GM19467 (cell line): Measurements from ENCODE around the gene CCDC171.
"Not testable (repeated sequence)": the region's sequence is repeated elsewhere in the genome, so short reads cannot be mapped to it uniquely, and the experiment has no call there.

ENCODE experiments used
- ATAC-seq: cut with Tn5 transposase; IDR thresholded peaks from one replicate; pipeline ENCODE4 v1.9.1; 2021; ENCODE audit warnings: mild to moderate bottlenecking, moderate library complexity; ENCODE audit not compliant: unreplicated experiment

CCDC171 gene

DNA sequence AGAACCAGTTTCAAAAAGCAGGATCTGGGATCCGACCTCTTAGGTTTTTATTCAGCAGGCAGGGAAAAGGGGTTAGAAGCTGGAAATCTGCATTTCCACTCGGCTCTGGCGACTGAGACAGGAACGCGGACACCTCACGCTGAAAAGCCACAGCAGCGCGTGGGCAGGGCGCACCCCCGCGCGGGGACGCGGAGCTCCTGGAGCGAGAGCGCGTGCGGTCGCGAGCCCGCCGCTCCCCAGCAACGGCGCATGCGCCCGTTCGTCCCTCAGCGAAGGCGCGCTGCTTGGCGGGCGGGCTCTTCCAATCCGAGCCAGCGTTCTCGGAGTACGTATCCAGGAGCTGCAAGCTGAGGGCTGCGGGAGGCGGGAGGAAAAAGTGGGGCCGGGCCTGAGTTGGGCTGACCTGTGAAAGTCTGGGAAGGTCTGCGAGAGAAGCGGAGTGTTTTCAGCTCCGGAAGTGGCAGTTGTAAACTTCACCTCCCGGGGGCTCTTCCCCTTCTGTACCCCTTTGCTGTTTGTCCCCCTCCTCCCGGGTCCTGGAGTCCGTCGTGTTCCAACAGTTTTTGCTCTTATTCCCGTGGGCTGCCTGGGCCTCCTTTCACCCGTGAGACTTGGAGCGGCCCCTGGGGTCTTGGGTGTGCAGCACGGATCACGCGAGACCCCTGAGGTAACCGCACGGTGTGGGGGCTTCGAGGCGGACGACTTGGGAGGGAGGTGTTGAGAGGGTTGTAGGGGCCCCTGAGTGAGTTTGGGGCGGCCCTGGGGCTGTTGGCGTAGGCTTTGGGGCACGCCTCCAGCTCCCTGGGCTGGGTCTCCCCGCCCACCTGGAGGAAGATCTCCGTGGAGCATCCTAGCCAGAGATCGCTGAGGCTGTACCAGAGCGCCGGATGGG is at the start of gene CCDC171:
Gene CCDC171, plus strand, starts transcription at position 408 of the 892 bp plus-strand sequence. CDS start 11,046 bp downstream, outside the sequence.
- peak; percentile 69 for ATAC-seq

DNA sequence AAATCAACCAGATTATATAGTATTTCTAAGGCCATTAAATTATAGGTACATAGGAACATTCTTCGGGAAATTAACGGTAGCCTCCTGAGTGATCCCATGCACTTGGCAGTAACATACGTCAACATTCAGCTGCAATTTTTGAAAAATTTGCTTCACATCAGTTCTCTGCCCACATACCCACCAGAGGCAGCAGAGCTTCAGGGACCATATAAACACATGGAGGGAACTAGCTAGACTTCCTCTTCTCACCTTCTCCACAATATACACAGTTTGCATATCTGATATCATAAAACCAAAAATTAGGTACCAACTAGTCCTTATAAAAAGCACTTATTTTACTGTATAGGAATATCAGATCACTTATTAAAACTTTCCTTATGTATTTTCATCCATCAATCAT is 46.9 kb upstream of the CCDC171 start:
- ATAC-seq = no peak

GRCh38 chr9:15509931-15510788 is 42.7 kb upstream of the CCDC171 start:
- ATAC-seq = peak; percentile 30

DNA sequence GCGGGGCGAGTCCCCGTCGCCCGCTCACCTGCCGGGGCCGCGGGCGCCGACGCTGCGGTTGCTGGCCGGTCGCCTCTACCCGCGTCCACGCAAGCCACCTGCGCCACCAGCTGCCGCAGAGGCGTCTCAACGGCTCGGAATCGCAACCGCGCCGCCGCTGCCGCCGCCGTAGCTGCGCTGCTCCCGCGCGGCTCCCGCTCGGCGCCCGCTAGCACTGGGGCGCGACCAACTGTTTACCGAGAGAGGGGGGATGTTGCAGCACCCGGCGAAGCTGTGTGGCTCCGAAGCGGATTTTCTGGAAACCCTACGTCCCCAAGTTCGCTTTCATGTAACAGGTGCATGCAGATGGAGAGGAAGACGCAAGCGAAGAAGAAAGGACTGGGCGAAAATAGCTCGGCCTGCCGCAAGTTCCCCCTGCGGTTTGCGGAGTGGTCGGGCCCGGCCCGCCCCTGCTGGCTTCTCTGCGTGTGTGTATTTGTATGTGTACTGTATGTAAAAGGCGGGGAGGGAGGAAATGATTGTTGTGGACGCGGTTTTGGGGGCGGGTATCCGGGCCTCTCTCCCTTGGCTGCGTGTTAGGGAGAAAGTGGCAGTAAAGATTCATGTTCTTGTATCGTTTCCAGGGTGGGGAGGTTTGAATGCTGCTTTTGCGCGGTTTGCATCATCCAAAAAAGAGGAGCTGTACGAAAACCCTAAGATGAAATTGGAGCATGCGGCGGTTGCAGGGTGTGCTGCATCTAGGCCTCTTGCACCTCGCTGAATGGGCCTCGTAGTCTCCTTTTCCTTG is 41.9 kb upstream of the CCDC171 start, which contains the start of gene PSIP1:
Gene PSIP1, minus strand, starts transcription at position 182 of the 787 bp plus-strand sequence. CDS start 782 bp downstream, outside the sequence.
- ATAC-seq = peak; percentile 80

GRCh38 chr9:15512204-15512603 is 40.6 kb upstream of the CCDC171 start:
- no peak for ATAC-seq

DNA sequence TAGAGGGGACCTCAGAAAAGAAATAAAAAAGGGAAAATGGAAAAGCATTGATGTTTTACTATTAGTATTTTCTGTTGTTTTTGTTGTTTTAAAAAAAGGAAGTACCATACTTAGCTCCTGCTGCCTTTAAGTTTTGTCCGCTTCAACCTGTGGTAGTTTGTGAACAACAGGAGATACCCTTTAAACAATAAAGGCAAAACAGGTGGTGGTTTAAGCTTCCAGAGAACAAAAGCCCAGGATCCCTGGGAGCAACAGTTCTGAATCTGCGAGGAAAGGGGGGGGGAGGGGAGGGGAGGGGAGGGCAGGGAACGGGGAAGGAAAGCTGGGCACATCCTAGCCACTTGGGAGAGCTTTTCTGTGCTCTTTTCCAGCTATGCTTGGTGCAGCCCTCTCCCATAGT is 40.0 kb upstream of the CCDC171 start:
- ATAC-seq = no peak

DNA sequence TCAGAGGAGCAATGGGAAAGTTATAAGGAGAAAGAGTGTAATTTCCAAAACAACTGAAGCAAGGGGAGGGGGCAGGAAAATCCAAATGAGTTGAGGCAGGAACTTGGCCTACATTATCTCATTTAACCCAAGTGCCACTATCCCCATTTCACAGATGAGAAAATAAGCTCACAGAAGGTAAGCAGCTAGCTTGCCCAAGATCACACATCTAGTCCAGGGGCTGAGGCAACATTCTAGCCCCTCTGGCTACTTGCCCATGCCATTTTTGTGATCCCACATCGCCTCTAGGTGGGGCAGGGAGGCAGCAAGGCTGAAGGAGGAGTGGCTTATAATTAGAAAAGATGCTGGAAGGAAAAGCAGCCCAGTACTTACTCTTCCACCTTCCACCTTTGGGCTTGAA is 39.5 kb upstream of the CCDC171 start:
- ATAC-seq = no peak

GRCh38 chr9:15519831-15520230 is 33.0 kb upstream of the CCDC171 start:
- no peak for ATAC-seq

DNA sequence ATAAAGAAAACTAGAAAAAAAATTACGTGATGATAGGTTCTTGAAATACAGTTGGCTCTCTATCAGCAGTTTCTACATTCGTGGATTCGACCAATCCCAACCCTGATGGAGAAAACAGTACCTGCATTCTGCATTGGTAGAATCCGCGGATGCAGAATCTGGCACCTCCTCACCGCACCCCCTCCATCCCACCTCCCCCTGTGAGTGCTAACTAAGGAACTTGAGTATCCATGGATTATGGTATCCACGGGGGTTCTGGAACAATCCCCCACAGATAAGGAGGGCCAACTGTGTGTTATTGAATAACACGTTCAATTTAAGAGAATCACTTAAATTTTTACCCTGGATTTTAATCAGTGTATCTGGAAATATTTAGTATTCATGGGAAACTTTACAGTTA is 31.6 kb upstream of the CCDC171 start:
- no peak for ATAC-seq

- ATAC-seq = no peak
Observed at GRCh38 chr9:15522130-15522755, 30.6 kb upstream of the CCDC171 start.

- ATAC-seq = no peak
Observed at GRCh38 chr9:15524845-15525455, 27.9 kb upstream of the CCDC171 start.

DNA sequence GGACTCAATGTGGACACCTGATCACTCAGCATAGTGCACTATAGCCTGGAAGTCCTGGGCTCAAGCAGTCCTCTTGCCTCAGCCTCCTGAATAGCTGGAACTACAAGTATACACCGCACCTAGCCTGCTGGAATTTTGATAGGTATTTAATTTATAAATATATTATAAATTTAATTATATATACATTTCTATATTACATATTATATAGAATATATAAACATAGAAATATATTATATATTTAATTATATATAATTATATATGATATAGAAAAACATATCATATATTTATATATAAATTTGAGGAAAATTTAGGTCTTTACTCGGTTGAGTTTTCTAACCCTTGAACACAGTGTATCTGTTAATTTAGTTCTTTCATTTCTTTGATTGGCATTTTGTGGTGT is 26.9 kb upstream of the CCDC171 start:
- no peak for ATAC-seq

GRCh38 chr9:15527035-15527434 is 25.8 kb upstream of the CCDC171 start:
- not testable (repeated sequence) for ATAC-seq

- ATAC-seq = peak; percentile 79
Observed at GRCh38 chr9:15529566-15530324, 23.1 kb upstream of the CCDC171 start.

DNA sequence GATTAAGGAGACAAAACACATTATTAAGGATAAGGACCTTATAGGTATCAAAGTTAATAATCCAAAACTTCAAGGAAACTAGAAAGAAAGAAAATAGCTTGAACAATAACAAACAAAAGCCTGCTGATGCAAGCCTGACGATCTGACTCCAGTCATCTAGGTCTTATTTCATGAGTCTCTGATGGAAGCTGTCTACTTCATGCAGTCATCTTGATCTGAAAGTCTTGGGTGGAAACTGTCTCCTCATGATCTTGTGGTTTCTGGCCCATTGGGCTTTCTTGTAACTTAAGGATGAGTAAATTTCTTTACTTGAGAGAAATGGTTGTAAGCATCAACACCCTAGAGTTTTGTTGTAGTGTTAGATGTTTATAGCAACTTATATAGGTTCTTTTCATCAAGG is 21.5 kb upstream of the CCDC171 start:
- ATAC-seq = peak; percentile 29

DNA sequence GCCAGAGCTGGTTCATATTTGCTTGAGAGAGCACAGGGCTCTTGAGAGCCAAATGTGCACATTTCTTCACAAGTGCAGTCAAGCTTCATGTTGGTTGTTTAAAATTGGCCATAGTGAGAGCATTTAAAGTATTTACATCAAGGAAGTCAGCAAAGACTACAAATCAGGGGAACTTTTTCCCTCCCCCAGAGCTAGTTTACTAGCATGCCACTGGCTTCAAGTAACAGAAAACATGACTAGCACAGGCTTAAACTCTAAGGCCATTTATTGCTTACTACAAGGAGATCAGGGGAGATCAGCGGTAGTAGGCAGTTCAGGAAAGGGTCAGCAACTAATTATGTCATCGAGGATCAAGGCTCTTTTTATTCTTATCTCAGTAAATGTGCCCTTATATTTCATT is 11.0 kb upstream of the CCDC171 start:
- no peak for ATAC-seq

DNA sequence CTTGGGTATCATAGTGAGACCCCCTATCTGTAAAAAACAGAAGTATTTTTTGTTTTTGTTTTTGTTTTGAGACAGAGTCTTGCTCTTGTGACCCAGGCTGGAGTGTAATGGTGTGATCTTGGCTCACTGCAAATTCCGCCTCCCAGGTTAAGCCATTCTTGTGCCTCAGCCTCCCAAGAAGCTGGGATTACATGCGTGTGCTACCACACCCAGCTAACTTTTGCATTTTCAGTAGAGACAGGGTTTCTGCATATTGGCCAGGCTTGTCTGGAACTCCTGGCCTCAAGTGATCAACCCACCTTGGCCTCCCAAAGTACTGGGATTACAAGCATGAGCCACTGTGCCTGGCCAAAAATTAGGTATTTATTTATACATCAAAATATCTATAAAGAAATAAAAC is 10.2 kb upstream of the CCDC171 start:
- ATAC-seq = no peak

DNA sequence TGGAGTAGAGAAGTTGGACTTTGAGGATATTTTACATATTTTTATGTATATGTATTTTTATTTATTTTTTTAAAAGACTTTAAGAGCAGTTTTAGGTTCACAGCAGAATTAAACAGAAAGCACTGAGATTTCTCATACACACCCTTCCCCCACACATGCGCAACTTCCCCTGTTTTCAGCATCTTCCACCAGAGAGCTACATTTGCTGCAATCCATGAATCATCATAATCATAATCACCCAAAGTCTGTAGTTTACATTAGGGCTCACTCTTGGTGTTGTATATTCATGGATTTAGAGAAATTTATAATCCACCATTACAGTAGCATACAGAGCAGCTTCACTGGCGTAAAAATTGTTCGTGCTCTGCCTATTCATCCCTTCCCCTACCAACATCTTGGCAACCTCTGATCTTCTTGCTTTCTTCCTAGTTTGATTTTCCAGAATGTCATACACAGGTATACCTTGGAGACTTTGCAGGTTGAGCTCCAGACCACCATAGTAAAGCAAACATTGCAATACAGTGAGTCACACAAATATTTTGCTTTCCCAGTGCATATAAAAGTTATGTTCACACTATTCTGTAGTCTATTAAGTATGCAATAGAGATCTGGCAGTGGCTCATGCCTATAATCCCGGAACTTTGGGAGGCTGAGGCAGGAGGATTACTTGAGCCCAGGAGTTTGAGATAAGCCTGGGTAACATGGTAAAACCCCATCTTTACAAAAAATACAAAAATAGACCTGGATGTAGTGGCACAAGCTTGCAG is 9.6 kb upstream of the CCDC171 start:
- ATAC-seq = no peak
